Right renal pelvis (tissue), 4 donors: ENCODE results near the gene RAPGEF3. TPM values are rescaled to one million over a fixed set of nuclear protein-coding genes. Genes with fewer than 3 reads are reported as not detected.

Experiments used
- DNase-seq, 4 donors: peaks; one replicate each; pipeline ENCODE4 v3.0.0-alpha.2; 2013; ENCODE audit warnings: low read depth in 4 of 4, low spot score in 3 of 4, missing footprints in 1 of 4
- polyA plus RNA-seq, 4 donors: library from polyadenylated mRNA; unstranded; fragments of 120-200 nt; gene quantifications; one replicate each; pipeline ENCODE4 v1.2.1, GENCODE V29; 2013; ENCODE audit not compliant: insufficient read length in 4 of 4

RAPGEF3 gene, protein sequence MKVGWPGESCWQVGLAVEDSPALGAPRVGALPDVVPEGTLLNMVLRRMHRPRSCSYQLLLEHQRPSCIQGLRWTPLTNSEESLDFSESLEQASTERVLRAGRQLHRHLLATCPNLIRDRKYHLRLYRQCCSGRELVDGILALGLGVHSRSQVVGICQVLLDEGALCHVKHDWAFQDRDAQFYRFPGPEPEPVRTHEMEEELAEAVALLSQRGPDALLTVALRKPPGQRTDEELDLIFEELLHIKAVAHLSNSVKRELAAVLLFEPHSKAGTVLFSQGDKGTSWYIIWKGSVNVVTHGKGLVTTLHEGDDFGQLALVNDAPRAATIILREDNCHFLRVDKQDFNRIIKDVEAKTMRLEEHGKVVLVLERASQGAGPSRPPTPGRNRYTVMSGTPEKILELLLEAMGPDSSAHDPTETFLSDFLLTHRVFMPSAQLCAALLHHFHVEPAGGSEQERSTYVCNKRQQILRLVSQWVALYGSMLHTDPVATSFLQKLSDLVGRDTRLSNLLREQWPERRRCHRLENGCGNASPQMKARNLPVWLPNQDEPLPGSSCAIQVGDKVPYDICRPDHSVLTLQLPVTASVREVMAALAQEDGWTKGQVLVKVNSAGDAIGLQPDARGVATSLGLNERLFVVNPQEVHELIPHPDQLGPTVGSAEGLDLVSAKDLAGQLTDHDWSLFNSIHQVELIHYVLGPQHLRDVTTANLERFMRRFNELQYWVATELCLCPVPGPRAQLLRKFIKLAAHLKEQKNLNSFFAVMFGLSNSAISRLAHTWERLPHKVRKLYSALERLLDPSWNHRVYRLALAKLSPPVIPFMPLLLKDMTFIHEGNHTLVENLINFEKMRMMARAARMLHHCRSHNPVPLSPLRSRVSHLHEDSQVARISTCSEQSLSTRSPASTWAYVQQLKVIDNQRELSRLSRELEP
- polyA plus RNA-seq: 10 to 100 TPM; 56.7 to 94.3 (median 64.8) TPM

DNA sequence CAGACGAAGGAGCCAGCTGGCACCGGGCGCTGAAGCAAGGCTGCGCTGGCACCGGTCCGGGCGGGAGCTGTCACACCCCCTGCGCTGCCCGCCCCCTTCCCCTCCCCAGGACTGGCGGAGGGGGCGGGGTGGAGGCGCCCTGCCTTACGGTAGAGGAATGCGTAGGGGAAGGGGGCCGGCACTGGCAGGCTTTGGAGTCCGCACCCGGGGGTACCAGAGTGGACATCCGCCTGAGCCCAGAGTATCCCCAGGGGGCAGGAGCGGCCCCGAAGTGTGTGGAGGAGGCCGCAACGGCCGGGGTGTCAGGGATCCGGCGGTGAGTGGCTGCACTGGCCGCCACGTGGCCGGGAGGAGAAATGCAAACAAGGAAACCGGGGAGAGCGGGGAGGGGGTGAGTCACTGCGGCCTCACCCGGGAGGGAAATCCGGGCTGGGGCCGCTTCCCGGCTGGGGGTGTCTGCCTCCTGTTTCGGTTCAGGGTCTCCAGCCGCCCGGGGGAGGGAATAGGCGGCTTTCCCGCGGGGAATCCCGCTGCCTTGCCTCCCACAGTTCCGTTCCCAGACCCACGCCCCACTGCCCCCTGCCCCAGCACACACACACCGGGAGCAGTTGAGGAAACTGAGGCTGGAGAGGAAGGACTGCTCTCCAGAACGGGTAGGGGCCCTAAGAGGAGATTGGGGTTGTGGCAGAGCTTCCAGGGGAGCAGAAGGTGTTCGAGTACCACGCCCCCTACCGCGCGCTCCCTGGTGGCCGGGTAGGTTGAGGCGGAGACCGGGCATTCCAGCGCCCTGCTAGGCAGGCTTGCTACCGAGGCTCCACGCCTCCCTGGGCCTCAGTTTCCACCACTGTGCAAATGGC, at the start of gene RAPGEF3:
RAPGEF3 (minus strand) TSS at position 47 of the 857 bp plus-strand sequence. CDS start 324 bp downstream, outside the sequence.
- DNase-seq: no peak

DNA sequence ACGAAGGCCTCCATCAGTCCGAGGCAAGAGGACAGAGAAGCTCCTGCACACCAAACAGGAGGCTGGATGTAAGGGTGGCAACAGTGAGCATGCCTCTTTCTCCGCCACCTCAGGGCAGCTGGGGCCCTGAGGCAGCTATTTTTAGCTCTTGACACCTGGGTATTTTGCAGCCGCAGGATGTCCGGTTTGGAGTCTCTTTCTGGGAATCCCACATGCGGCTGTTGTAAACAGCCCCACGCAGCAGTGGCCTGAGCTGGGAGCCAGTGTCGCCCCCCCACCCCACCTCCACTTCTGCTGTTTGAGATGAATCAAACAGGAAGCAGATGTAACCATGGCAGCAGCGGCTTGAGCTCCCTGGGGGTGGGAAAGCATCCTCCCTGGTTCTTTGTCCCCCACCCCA, 49.4 kb upstream of the RAPGEF3 start:
- DNase-seq: no peak

DNA sequence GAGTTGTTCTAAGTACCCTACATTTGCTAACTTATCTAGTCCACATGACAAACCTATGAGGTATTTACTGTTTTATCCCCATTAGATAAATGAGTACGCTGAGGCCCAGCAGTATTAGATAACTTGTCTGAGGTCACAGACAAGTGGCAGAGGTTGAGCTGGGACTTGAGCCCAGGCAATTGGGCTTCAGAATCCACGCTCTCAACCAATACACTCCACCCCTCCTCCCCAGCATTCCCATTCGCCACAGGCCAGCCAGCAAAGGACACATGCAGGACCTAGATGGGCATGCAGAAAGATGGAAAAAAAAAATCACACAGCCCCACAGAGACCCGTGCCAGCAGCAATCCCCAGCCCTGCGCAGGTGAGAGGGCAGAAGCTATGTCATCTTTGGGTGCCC, 48.7 kb upstream of the RAPGEF3 start:
- DNase-seq: no peak

DNA sequence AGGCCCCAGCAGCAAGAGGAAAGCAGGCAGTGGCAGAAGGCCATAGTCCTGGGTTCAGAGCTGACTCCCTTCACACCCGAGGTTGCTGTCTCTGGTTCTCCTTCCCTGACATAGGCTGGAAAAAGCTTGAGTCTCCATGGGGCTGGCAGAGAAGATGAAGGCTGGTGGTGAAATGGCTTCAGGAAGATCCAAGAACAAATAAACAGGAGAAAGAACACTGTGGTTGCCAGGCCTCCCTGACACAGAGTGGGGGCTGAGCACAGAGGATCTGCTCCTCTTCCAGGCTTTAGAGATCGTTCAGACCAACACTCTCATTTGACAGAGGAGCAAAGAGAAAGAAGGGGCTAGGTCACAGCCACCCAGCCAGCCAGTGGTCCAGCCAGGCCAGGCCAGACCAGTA, 46.7 kb upstream of the RAPGEF3 start:
- DNase-seq: no peak

DNA sequence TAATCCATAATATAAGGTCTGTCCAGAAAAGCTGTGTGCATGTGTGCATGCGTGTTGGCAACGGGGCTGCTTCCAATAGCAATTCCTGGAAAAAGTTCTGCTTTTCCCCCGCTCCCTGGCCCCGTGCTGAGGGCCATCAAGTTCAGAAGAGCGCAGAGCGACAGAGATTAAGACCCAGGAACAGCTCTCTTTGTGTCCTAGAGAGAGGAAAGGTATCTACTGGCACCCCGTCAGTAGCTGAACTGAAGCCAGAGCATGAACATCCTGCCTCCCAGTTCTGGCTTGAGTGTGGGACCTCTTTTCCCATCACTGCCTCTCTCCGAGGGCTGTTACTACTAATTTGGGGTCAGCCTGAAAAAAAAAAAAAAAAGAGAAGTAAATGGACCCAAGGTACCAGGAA, 45.5 kb upstream of the RAPGEF3 start:
- no peak for DNase-seq

DNA sequence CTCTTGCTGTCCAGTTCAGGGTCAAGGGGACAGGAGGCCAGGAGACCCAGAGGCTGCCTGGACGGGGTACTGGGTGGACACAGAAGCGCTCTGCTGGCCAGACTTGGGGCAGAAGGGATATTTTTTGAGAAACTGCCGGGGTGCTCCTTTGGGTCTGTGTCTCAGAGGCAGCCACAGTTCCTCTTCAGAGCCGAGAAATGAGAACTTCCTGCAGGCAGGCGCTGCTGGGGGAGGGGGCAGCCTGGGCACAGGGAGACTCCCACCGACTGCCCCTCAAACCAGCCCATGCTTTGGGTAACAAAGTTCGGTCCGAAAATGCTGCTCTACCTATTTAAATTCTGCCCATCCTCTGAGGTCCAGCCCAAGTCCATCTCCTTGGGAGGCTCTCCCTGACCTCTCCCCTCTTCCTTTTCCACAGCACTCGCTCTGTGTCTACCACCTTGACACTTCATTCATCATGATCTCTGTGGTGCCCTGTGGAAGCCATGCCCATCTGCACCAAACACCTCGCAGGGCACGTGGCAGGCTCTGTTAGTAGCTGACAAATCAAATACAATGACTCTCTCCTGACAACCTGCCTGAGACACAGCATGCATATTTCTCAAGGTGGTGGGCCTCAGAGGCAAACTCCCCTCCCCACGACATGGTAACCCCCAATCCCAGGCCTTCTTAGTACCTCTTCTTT, 44.7 kb upstream of the RAPGEF3 start:
- no peak for DNase-seq

DNA sequence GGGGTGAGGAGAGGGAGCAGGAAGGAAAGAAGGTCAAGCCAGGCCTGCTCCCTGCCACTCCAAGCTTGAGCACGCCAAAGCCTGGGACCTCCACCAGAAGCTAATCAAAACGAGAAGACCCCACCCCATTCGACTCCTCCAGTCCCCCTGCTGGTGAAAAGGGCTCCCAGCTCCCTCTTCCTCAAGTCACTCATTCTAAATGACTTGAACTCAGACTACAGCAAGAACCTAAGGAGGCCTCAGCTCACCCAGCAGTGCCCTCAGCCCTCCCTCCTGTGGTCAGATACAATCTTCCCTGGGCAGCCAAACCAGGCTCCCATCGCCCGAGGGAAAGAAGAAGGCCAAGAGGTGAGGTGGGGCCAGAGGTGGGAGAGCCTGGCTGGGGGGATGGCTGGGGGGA, 43.6 kb upstream of the RAPGEF3 start:
- no peak for DNase-seq

DNA sequence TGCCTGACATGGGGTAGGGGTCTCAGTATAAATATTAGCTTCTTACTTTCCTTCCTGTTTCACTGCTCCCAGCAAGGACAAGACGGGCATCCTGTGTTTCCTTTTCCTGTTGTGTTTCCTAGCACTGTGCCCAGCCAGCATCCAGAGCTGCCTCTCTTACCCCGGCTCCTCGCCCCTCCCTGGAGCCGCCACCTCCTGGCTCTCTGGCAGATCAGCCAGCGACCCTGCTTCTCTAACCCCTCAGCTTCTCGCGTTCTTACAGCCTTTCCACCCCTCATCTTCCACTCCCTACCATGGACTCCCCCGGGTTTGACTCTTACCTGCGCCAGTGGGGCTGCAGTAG, 43.2 kb upstream of the RAPGEF3 start:
- DNase-seq: no peak

DNA sequence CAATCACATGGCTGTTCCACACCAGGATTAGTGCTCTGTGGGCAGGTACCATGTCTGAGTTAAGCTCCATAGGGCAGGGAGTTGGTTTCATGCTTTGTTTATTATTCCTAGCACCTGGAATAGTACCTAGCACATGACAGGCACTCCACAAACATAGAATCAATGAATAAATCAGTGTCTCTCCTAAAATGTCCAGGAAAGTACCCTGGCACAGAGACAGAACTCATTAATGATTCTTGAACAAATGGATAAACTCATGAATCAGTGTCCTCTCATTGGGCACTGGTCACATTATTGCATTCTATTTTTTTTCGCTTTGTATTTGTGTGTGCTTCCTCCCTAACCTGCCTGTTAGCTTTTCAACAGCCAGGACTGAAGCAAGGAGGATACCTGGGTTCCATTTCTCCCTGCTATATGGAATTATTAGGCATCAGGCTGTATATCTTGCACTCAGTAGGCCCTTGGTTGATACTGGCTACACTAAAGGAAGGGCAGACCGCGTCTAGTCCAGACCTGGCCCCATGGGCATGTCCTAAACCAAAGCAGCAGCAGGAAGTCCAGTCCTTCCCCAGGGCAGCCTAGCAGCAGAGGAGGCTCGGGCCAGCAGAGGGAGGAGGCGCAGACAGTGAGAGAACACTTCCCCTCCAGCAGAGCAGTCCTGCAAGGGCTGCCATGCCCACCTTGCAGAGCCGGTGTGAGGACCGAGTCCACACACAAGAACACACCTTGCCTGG, 42.7 kb upstream of the RAPGEF3 start:
- no peak for DNase-seq

DNA sequence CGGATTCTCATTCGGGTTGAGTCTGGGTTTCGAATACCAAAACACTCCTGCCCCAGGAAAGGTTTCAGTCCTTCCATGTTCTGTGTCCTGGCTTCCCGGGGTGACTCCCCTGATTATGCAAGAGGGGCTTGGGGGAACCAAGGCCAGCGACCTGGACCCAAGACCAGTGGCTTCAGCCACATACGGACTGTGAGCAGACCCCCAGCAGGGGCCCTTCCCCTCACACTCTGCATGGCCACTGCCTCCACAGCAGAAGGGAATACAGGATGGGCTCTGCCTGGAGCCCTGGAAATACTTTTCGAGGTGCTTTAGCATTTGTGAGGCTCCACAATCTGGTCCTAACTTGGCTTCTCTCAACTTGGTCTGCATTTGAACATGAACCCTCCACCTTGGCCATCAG, 41.9 kb upstream of the RAPGEF3 start:
- no peak for DNase-seq

DNA sequence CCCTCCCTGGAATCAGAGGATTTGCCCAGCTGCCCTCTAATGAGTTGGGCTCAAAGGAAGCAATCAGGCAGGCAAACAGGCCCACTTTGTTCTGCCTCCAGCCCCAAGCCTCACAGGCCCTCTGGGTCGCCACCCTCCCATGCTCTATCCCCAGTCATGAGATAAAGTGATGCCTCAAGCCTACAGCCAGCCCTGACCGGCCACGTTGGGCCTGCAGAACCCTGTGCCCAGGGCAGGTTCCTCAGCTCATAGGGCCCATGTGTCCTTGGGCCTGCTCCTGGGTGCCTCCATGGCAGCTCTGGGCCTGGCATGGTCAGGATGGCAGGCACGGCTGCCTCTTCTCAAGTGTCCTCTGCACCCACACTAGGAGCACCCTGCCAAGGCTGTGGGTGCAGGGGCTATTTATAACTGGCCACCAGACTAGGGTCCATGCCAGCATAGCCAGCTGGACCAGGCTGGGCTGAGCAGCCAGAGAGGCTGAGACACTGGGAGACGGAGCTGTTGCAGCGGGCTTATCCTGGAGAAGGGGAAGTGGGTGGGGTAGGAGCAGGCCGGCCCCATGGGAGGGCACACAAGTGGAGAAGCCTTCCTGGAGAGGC, 40.8 kb upstream of the RAPGEF3 start:
- DNase-seq: no peak

DNA sequence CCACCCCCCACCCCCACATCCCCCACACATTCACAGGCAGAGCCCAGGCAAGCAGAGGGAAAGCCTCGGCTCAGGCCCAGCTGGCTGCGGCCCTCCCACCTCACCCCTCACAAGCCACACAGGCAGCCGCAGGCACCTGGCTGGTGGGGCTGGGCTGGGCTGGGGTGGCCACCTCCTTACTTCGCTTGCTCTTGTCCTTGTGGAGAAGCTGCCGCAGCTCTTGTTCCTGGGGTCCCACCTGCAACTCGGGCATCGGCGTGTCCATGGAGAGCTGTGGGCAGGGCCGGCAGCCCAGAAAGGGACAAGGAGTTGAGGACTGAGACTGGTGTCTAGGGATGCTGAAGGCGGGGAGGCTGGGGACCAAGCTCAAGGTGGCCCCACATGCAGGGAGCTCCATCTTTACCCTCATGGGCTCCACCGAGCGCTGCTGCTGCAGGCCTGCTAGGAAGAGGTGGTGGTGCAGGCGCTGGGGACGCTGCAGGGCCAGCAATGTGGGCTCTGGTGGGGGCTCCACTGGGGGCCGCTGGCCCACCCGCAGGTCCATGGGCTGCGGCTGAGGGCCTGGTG, 39.8 kb upstream of the RAPGEF3 start:
- no peak for DNase-seq

DNA sequence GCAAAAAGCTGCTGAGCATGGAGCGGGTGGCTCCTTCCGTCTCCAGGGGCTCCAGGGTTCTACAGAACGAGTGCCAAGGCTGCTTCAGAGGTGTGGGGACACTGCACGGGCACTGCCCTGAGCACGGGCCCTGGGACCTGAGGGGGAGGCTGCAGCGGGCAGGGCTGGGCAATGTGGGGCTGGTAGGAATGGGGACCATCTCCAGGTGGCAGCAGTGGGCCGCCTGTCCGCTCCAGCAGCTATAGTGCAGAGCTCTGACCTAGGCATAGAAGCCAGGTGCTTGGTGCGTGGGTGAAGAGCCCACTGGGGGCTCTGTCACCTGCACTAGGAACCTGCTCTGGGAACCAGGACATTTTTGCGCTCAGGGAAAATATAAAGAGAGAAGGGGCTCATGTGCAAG, 38.8 kb upstream of the RAPGEF3 start:
- DNase-seq: no peak

DNA sequence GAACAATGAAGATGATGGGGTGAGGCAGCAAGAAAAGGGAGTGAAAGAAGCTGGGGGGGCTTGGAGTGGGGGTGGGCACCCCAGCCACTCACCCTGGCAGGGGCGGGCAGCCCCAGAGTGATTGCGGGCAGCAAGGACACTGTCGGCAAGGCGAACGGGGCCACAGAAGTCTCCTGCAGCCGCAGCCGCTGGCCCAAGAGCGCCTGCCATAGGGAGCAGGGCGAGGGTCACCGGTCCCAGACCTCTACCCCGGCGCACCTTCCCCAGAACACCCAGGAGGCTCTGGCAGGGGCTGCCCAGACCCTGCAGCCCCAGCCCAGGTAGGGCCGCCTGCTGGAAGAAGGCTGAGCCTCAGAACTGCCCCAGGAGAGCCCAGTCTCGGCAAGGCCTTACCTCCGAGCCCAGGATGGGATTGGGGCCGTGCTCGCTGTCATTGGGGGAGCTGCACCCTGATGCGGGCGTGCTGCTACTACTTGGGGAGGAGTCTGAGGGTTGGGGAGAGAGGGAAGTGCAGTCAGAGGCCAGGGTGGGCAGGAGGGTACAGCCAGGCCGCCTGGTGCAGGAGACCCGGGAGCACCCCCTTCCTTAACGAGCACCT, 37.2 kb upstream of the RAPGEF3 start:
- DNase-seq: no peak

DNA sequence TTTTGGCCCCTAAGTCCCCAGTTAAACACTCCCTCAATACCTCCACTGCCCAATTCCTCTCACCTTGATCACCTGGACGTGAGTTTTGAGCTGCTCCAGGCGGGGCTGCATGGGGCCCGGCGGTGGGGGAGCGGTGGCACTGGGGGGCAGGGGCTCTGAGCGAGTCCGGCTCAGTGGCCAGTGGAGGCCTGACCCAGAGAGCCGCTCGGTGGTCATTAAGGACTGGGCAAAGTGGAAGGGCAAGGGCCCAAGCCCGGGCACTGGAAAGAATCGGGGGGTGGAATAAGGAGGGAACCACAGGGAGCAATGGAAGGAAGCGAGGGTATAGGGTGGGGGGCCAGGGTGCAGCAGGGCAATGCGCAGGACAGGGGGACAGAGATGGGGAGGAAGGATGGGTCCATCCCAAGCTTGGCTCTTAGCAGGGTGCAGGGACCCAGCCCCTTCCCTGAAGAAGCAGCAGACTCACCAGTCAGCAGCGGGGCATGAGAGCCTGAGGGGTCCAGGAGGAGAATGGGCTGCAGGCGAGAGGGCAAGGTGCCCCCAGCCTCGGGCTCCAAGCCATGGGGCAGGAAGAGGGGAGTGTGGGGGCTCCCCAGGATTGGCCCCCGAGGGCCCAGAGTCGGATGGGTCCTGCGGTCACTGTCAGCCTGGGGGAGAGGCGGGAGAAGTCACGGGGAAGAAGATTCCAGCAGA, 36.6 kb upstream of the RAPGEF3 start:
- no peak for DNase-seq

DNA sequence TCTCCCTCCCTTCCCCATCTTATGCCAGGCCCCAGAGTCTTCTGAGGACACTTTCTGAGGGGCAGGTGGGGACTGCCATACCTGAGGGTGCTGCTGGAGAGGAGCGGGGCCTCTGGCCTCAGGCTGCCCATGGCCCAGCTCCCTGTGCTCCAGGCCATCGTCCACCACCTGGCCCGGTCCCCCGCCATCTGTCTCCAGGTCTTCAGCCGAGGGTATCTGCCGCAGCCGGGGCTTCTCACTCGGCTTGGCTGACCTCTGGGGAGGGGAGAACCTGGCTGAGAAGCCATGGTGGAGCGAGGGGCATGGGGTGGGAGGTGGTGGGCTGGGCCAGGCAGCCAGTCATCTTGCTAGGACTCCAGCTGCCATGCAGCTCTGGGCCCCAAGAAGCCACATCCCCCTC, 36.0 kb upstream of the RAPGEF3 start:
- DNase-seq: no peak

DNA sequence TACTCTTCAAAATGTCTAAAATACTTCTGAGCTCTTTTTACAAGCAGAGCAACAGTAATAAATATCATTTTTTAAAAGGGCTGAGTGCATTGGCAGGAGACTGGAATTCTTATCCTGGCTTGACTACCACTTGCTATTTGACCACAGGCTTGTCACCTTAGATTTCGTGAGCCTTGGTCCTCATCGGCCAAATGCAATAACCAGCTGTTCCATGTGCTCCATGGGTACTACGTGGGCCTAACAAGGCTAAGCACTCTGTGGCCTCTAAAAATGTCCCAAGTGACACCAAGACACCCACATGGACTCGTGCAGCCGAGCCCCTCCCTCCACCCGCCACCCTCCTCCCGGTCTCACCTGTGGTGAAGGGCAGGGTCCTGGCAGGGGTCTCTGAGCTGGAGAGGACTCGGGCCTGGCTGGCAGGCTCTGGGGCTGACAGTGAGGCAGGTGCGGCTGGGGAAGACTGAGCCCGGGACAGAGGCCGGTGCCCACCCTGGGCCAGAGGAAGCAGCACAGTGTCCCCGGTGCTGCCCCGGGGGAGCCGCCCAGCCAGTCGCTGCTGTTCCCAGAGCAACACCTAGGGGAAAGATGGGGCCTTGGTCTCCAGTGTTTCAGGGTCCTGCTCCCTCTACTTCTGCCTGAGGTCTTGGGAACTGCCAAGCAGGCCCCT, 34.5 kb upstream of the RAPGEF3 start:
- DNase-seq: no peak
